ENCODE measurements around the gene ELF2. TPM values are rescaled to one million over a fixed set of nuclear protein-coding genes. Genes with fewer than 3 reads are reported as not detected.
A peak's percentile ranks its signal among the peaks of the same experiment; 100 is the strongest.
"Not testable (repeated sequence)": the region's sequence is repeated elsewhere in the genome, so short reads cannot be mapped to it uniquely, and the experiment has no call there.

Gene ELF2
- total RNA-seq, 2 donors from 2014 or later, result 32.6 TPM

DNA sequence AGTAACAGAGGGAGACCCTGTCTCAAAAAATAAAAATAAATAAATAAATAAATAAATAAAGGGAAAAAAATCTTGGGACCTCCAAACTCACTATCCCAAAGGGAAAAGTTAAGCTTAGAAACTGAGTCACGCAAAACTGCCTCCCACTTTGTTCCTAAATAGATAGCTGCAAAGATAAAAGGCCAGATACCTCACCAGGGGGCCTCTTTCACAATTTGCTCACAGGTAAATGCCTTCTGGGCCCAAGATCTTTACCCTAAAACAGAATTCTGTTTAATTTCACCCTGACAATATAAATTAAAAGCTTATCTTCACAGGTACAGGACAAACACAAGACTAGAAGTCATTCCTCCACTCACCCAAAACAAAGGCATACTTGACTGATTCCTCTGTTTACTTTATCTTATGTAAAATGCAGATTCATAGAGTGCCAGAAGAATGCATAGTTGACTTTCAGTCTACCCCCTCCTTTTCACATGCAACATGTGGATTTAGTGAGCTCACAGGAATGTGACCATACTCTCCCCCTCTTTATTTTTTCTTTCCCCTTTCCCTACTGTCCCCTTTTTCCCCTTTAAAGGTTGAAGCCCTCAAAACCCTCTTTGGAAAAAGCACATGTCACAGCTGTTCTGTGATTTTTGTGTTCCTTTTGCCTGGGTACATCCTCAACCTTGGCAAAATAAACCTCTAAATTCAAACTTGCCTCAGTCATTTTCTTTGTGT is 23.4 kb downstream of the ELF2 start:
- ATAC-seq (no peak), DNase-seq (no peak)
- intact Hi-C loops (cut with DNase I, micrococcal nuclease), result no loop called here

DNA sequence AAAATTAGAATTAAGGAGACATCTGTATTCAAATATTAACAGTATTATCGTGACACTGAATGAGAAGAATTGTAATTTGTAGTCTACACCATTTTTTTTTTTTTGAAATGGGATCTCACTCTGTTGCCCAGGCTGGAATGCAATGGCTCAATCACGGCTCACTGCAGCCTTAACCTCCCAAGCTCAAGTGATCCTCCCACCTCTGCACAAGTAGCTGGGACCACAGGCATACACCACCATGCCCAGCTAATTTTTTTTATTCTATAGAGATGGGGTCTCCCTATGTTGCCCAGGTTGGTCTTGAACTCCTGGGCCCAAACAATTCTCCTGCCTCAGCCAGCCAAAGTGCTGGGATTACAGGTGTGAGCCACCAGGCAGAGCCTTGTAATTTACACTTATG is 24.8 kb downstream of the ELF2 start:
- ATAC-seq (no peak), DNase-seq (no peak)
- intact Hi-C loops (cut with DNase I, micrococcal nuclease), result no loop called here

DNA sequence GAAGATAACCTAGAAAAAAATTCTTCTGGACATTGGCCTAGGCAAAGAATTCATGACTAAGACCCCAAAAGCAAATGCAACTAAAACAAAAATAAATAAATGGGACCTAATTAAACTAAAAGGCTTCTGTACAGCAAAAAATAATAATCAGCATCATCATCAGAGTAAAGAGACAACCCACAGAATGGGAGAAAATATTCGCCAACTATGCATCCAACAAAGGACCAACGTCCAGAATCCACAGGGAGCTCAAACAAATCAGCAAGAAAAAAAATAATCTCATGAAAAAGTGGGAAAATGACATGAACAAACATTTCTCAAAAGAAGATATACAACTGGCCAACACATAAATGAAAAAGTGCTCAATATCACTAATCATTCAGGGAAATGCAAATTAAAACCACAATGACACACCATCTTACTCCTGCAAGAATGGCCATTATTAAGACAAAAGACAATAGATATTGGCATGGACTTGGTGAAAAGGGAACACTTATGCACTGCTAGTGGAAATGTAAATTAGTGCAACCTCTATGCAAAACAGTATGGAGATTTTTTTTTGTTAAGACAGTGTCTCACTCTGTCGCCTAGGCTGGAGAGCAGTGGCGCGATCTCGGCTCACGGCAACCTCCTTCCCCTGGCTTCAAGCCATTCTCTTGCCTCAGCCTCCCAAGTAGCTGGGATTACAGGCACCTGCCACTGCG is 29.9 kb downstream of the ELF2 start:
- ATAC-seq (no peak), DNase-seq (no peak)
- intact Hi-C loops (cut with DNase I, micrococcal nuclease), result no loop called here

DNA sequence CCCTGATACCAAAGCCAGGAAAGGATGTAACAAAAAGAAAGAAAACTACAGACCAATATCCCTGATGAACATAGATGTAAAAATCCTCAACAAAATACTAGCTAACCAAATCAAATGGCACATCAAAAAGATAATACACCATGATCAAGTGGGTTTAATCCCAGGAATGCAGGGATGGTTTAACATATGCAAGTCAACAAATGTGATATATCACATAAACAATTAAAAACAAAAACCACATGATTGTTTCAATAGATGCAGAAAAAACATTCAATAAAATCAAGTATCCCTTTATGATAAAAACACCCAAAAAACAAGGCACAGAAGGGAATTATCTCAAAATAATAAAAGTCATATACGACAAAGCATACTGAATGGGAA is 31.5 kb downstream of the ELF2 start:
- intact Hi-C loops (cut with DNase I, micrococcal nuclease), result no loop called here
- ATAC-seq, result no peak

DNA sequence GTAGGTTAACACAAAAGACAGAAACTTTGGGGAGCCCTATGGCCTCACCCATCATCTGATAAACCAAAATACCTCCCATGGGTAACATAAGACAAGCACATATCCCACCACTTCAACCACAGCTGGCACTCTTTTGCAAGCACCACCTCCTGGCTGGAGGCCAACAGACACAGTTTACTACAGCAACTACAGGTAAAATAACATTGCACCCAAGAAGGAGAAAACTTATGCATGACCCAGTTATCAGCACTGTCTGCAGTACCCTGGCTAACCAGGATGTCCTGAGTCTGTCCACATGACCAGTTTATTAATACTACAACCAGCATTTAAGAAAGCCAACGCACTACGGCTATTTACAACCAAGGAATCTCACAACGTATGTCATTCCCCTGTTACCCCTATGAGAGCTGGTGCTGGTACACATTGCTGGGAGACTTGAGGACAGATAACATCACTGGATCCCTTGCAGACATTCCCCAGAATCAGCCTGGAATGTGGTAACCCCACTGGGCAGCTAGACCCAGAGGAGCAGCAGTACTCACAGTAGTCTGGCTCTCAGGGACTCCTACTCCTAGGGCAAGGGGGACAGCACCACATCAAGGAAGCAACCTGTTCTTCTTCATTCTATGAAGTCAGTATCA is 32.0 kb downstream of the ELF2 start:
- ATAC-seq (peak; percentile 66), DNase-seq (peak in 1 of 2 donors; percentile 53)
- intact Hi-C loops (cut with DNase I, micrococcal nuclease), result no loop called here

More for the DNA sequence above, 31.5 kb downstream of the ELF2 start:
- DNase-seq, result no peak

DNA sequence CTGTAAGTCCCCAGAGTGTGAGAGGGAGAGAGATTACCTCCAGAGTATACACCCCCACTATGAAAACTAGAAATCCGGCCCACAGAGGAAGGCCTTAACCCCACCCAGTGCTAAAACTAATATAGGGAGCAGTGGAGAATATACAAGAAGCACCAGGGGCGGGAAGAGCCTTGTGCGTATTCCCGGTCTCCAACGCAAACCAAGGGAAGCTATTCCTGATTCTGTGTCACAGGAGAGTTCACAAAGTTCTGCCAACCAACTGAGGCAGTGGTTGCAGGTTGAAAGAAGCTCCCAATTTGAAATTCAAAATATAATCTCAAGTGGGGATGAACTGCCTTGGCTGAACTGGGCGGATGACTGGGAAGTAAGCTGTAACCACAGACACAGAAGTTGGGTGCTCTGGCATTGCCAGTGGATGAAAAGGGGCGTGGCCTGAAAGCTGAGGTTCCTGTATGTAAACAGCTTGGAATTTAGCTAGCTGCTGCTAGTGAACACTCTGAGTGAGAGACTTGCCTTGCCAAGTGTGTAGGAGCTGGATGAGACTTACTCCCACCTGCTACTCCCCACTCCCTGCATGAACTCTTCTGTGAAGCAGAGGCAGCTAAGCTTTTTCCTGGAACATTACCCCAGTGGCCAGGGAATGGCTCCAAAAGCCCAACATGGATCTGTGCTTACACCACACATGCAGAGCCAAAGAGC is 32.7 kb downstream of the ELF2 start:
- intact Hi-C loops (cut with DNase I, micrococcal nuclease), result no loop called here
- peak; percentile 40 to 48 for DNase-seq
- peak; percentile 53 for ATAC-seq

DNA sequence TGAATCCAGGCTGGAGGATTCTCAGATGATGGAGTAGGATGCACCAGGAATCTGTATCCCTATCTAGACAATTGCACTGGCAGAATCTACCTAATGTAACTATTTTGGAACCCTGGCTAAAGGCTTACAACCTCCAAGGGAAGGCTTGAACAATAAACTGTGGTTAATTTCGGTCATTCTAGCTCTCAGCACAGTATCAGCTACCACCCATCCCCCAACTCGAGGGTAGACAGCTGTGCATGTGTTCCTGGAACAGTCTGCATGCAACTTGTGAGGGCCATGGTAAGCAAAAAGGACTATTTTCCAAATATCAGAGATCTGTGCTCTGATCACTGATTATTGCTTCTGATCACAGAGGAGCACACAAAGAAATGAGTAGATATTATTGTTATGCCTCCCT is 34.0 kb downstream of the ELF2 start:
- intact Hi-C loops (cut with DNase I, micrococcal nuclease), result no loop called here
- DNase-seq, result no peak

DNA sequence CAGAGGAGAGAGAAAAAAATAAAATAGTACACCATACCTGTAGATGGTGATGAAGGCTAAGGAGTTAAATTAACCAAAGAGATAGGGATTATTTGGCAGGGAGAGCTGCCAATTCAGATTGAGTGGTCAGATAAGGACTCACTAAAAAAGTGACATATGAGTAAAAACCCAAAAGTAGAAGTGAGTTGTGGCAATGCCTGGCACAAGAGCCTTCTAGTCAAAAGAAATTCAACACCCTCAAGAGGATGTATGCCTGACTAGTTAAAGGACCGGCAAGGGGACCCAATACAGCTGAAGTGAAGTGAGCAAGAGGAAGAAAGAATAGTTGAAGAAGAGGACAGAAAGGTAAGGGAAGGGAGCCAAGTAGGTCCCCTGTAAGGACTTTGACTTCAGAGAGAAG is 34.9 kb downstream of the ELF2 start:
- intact Hi-C loops (cut with DNase I, micrococcal nuclease), result no loop called here
- DNase-seq (no peak), ATAC-seq (no peak)

More for the DNA sequence above, 34.0 kb downstream of the ELF2 start:
- ATAC-seq, result no peak

DNA sequence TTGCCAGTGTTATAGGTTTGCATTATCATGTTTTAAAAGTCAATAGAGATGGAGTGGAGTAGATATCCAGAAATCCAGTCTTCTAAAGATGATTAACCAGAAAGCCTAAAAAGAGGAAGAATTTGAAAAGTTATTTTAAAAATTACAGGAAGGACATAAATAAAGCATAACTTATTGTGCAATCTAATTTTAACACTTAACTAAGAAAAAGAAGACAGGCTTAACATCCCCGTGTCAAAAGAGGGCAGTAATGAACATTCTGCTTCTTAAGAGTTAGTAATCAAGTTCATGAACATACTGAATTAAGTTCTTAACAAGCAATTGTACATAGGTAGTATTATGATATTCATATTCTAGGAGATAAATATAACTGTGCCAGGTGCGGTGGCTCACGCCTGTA is 39.3 kb downstream of the ELF2 start:
- ATAC-seq (no peak), DNase-seq (no peak)
- intact Hi-C loops (cut with DNase I, micrococcal nuclease), result no loop called here

DNA sequence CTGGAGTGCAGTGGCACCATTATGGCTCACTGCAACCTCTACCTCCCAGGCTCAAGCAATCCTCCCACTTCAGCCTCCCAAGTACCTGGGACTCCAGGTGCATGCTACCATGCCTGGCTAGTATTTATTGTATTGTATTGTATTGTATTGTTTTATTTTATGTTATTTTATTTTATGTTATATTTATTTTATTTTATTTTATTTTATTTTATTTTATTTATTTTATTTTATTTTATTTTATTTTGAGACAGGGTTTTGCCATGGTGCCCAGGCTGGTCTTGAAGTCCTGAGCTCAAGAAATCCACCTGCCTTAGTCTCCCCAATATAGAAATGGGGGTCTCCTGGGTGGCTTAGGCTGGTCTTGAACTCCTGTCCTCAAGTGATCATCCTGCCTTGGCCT is 42.6 kb downstream of the ELF2 start:
- intact Hi-C loops (cut with DNase I, micrococcal nuclease), result no loop called here
- ATAC-seq (no peak), DNase-seq (no peak)

DNA sequence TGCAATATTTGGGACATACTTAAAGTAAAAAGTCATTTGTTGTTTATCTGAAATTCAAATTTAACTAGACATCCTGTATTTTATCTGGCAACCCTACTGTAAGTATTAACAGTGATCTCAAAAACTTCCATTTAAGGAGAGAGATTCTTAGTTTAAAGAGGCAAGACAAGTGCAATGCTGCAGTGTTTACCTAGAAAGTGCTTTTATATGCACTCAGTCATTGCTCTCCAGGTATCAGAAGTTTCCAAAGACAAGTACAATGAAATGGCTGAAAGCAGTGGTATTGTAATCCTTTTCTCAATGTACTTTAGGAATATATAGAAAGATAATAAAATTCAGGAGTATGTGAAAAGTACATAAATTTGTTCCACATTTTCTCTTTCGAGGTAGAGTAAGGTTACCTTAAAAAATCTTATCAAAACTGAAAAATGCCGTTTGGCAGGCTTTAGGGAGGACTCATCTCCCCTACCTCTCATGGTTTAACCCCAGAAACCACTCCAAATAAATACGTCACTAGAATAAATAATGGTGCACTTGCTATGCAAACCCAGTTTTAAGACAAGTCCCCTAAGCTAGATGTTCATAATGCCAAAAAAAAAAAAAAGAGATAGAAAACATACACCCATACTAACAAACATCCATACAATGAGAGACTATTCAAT is 45.7 kb downstream of the ELF2 start:
- DNase-seq, result no peak
- no peak for ATAC-seq

DNA sequence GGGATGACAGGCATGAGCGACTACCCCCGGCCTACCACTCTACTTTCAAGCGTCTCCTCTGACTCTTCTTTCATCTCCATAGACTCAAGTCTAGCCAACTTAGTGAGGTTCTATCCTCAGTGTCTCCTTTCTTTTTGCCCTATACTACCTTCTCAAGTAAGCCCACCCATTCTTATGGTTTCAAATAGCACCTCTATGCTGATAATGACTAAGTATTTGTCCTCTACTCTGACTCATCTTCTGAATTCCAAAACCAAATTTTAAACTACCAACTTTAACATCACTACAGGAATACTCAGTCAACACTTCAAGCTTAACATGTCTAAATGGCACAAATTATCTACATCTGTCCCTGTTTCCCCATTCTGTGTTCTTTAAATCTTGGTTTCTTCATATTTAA is 47.8 kb downstream of the ELF2 start:
- no peak for ATAC-seq
- intact Hi-C loops (cut with DNase I, micrococcal nuclease), result no loop called here
- no peak for DNase-seq

More for the DNA sequence above, 45.7 kb downstream of the ELF2 start:
- intact Hi-C loops (cut with DNase I, micrococcal nuclease), result no loop called here

DNA sequence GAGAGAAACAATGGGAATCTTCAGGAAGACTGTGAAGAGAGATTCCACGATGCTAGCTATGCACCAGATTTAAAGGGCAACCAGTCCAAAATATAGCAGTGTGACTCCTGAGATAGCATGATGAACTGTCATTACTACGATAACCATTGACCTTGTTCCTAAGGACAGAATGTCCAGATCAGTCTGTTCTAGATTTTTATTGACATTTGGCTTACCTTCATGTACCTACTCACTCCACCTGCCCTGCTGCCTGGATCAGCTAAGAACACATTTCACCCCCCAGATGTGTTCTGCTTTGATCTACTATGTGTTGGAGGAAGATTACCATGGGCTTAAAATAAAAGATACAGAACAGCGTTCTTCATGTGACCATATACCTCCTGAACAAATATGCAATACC is 50.1 kb downstream of the ELF2 start:
- ATAC-seq (no peak), DNase-seq (no peak)
- intact Hi-C loops (cut with DNase I, micrococcal nuclease), result no loop called here

DNA sequence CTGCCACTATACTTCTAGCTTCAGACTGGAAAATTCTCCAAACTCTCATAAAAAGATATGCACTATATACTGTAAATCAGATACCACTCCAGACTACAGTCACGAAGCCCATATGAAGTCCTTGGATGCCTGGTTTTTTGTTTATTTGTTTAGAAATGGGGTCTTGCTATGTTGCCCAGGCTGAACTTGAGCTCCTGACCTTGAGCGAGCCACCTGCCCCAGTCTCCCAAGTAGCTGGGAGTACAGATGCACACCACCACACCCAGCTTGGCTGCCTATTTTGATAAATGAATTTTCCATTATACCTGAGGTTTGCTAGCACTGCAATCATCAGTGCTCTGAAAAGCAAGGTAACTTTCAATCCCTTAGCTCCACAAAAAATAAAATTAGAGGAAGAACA is 53.1 kb downstream of the ELF2 start:
- DNase-seq (no peak), ATAC-seq (no peak)
- intact Hi-C loops (cut with DNase I, micrococcal nuclease), result no loop called here

DNA sequence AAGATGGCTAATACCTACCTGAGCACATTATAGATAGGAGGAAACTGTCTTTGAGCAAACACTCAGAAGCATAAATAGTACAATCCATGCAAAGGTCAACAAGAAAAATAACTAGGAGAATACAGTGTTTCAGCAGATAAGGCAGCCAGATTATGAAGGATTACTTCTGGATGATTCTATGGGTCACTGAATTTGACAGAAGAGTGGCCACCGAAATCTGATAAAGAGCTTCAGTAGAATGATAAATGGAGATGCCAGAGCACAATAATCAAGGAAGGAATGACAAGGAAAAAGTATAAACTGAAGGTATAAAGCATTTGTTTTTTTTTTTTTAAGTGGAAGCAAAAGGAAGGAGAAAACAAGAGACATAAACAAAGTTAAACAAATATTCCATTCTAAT is 58.7 kb downstream of the ELF2 start:
- intact Hi-C loops (cut with DNase I, micrococcal nuclease), result no loop called here
- ATAC-seq (no peak), DNase-seq (no peak)

DNA sequence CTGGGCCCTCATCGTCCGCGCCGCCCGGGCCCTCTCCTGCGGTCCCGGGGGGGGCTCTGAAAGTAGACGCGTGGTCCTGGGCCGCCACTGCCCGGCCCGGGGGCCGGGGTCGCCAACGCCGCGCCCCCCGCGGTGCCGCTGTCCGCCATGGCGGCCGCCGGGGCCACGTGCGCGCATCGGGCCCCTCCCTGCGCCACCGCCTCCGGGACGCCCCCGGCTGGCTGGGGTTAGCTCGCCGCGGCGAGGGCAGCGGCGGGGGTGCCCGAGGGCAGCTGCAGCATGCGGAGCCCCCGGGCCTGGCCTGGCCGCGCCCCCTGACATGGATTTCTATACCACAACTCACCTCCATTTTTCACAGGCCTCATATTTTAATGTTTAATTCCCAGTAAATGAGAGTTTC is 61.8 kb downstream of the ELF2 start:
- intact Hi-C loops (cut with DNase I, micrococcal nuclease), result no loop called here
- no peak for DNase-seq
- ATAC-seq, result no peak

DNA sequence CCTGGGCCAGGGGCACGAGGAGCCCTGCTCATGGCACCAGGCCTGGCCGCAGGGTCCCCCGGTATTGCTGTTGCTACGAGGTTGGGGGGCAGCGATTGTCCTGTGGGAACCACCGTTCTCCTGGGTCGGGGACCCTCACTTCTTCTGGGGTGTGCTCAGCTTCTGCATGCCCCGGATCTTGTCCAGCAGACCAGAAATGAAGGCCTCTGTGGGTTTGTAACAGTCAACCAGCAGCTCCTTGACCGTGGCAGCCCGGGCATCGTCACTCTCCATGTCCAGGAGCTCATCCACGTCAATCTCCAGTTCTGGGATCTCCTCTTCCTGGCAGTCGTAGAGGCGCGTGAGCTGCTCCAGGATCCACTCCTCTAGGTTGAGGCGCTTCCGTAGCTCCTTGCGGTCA is 62.2 kb downstream of the ELF2 start:
- DNase-seq; ATAC-seq; intact Hi-C loops (cut with DNase I, micrococcal nuclease): not testable (repeated sequence)

DNA sequence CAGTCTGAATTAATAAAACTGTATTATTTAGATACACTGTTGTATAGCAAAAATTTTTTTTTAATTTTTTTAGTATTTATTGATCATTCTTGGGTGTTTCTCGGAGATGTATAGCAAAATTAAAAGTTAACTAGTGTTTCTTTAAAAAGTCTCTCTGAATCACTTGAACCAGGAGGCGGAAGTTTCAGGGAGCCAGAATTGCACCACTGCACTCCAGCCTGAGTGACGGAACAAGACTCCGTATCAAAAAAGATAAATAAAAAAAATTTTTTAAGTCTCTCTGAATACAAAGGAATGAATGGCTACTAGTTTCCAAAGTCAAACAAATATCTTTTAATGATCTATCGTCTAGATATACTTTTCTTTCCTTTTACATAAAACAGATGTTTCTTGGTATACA is 64.4 kb downstream of the ELF2 start:
- no peak for DNase-seq
- intact Hi-C loops (cut with DNase I, micrococcal nuclease), result no loop called here
- no peak for ATAC-seq

DNA sequence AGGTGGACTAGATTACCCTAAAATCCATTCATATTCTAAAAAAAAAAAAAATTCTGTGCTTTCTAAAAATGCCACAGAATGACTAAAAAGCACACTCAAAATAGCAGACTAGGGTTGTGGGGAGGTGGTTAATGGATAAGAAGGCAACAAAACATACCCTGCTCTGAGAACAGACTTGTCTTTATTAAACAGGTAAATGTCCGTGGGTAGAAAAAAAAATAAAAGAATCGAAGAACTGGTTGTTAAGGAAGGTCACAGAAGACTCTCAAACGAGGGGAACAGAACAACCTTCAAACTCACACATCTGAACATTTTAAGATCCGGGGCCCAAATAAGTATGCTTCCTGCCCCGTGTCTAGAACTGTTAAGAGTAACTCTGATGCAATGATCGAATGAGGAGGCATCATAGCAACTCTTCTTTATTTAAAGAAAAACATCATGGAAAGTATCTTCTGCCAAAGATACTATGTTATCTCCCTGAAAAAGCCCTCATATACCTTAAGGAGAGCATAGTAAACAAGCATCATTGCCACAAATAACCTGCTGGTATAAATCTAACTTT is 68.4 kb downstream of the ELF2 start:
- intact Hi-C loops (cut with DNase I, micrococcal nuclease), result no loop called here
- ATAC-seq (no peak), DNase-seq (no peak)
